Stimulated activated CD8-positive, alpha-beta memory T cell treated with anti-CD3 and anti-CD28 coated beads, Interleukin-7, amount 100 ng/mL, for 4 hours (primary cell): Measurements from ENCODE around the gene DTHD1.

ENCODE experiments used
- DNase-seq, 2 donors: peaks; one replicate each; pipeline ENCODE4 v3.0.0-alpha.2; 2020; ENCODE audit warnings: low read depth in 2 of 2

The DTHD1 gene

DNA sequence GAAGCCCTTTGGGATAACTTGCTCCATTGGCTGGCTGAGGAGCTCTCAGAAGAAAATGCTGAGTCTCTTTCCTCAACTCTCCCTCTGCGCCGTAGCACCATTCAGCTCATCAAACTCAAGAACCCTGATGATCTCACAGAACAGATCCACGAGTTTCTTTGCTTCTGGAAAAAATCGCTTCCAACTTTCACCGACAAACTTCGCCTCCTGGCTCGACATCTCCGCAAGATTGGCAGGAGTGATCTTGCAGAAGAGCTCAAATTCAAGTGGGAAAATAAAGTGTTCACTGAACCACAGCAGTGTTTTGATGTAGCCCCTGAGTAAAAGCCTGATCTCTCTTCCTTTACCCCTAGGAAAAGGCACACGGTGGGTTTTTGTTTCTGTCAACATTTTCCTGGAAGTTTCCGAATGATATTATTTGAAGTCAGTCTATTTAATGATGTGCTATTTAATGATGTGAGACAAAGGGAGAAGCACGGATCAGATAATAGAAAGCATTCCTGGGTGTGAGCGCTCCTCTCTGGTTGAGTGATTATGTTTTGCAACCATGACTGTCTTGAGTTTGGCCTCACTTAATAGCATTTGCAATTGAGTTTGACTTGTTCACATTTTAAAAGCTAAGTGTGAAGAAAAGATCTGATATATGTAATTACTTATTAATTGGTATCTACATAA, 62.2 kb downstream of the DTHD1 start:
- DNase-seq, result no peak

DNA sequence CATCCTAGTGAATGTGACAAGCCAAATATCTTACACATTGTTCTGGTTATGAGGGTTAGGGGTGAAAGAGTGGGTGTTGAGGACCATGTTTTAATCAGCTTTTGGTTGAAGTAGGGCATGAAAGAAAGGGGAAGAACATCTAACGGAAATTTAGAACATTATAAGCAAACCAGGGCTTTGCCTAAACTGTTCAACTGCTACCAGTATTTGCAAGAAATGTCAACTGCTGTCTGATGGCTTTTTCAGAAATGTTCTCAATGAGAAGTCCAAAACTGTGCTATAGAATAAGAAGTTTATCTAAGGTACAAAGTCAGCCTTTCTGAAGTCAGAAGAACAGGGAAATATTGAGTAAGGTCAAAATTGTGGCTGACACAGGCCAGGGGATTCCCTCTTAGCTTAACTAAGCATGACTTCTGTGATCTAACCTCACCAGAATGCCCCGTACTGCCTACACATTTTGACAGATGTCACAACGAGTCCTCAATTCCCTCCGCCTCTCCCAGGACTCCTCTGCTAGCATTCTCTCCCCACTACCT, 67.1 kb downstream of the DTHD1 start:
- DNase-seq, result no peak

DNA sequence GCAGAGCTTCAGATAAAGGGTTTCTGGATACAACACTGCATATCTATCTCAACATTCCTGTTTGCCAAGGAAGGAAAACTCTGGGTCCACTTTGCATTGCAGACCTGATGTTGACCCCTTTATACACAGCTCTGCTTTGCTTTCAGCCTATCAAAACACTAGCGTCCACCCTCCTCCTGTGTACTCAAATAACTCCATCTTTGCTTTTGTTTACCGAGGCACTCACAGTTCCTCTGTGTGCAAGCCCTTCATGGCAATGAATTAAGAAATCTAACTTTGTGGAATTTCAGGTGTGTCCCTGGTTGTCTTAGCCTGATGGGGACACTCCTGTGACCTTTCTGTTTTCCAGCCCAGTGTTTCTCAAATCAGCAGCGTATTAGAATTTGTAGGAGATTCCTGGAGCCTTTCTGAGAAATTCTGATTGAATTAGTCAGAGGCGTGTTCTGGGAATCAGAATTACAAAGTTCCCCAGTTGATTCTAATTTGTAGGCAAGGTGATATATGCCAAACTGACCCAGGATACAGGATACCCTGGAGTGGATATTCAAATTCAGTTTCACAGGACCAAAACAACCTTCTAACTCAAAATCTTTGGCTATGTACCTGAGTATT, 68.6 kb downstream of the DTHD1 start:
- DNase-seq, result no peak

DNA sequence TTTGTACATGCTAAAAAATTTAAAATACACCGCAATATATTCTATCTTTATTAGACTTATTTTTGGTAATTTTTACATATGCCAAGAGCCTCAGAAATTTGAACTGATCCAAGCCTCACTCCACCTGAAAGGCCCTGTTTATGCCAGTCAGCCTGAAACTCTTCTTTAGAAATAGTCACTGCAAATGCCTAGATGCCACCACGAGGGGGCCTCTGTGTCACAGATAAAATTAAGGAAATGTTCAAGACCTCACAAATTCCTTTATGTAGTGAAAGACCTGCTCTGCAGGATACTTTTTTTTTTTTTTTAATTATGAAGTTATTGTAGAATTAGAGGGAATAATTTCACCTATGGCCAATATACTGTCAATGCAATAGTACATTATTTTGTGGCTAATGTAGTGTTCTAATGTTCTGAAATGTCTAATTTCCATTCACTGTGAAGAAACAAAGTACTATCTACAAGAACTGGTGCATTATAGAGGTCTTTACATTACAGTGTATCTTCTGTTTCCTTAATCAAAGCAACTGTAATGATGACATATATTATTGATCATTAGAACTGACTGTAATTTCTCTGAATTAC, 69.8 kb downstream of the DTHD1 start:
- DNase-seq, result peak; percentile 50 to 73

DNA sequence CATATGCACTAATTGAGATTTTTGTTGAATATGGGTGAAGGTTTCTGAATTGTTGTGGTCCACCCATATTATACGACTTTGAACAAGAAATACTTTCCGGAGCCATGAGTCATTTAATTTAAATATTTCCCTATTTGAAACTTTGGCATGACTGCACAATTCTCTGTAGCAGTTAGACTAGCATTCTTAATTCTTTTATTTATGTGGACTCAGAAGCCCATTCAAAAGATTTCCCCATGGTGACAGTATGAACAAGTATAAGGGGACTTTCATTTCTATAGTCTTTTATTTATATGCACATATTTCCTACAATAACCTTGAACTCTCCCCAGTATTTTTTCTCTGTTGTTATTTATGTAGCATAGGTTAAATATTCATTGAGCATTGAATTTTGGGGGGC, 72.6 kb downstream of the DTHD1 start:
- no peak for DNase-seq

DNA sequence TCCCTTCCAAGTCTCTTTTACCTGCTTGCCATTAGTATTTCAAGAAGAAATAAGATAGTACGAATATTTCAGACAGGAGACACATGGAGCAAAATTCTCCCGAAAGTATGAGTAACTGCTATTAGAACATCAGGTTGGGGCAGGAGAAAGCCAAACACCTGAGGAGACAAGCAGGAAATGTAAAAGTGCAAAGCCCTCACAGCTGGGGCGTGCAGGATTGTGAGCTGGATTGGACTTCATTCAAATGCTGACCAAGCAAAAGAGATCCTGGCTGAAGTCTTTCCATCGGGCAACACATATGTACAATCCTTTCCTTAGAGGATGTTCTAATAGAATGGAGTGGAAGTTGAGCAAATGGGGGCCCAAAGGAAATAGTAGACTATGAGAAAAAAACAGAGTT, 76.8 kb downstream of the DTHD1 start:
- DNase-seq, result no peak

DNA sequence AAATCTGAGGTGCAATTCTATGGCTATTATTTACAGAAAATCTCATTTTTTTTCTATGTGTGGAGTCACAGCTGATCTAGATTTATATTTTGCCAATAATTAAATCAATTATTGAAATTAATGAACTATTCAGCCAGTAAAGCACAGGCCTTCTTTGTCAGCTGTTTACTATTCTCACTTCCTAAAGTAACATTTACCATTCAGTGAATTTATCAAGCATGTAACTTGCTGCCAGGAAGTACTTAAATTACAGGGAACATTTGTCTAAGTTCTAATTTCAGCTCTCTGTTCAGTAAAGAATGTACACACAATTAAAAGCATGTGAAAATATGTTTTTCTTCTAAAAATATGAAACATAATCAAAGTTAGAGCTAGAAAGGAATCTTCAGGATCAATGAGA, 79.3 kb downstream of the DTHD1 start:
- no peak for DNase-seq

DNA sequence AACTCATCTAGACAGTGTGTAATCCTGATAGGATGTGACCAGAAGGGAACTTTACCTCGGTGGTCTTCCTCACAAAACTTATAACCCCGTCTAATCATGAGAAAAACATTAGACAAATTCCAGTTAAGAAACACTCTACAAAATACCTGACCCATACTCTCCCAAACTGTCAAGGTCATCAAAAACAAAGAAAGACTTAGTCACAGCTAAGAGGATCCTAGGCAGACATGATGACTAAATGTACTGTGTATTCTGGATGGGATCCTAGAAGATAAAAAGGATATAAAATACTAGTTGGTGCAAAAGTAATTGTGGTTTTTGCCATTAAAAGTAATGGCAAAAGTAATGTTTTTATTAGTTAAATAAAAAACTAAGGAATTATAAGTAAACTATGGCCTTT, 81.6 kb downstream of the DTHD1 start:
- DNase-seq, result no peak

DNA sequence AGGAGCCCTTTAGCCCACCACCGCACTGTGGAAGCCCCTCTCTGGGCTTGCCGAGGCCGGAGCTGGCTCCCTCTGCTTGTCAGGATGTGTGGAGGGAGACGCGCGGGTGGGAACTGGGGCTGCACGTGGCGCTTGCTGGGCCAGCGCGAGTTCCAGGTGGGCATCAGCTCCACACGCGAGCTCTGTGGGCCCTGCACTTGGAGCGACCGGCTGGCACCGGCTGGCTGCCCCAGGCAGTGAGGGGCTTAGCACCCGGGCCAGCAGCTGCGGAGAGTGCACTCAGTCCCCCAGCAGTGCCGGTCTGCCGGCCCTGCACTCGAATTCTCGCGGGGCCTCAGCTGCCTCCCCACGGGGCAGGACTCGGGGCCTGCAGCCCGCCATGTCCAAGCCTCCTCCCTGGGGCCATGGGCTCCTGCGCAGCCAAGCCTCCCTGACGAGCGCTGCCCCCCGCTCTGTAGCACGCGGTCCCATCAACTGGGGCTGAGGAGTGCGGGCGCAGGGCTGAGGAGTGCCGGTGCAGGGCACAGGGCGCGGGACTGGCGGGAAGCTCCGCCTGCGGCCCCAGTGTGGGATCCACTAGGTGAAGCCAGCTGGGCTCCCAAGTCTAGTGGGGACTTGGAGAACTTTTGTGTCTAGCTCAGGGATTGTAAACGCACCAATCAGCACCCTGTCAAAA, 93.6 kb downstream of the DTHD1 start:
- no peak for DNase-seq

DNA sequence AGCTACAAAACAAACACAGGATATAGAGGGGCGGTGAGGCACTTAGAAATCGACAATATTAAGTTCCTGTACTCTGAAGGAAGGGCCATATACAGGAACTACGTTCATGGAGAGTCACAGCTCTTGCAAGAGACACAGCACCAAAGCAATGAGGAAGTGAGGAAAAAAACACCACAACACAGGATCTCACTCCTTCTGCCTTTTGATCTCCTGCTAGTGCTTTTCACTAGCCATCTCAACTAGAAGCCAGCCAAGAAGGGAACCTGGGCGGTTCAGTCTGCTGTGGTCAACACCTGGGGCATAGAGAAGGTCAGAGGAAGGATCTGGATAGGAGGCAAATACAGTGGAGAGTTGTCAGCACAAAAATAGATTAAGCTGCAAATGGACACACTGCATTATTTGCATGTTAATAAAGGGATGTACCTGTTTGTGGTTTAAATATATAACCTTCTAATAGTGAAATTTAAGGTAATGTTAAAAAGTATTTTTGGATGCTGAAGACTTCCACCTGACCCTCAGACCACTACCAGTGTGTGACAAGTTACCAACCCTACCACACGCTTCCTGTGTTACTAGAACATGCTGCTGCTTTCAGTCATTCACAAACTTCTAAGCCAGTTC, 104.6 kb downstream of the DTHD1 start:
- peak in 1 of 2 donors; percentile 27 for DNase-seq

DNA sequence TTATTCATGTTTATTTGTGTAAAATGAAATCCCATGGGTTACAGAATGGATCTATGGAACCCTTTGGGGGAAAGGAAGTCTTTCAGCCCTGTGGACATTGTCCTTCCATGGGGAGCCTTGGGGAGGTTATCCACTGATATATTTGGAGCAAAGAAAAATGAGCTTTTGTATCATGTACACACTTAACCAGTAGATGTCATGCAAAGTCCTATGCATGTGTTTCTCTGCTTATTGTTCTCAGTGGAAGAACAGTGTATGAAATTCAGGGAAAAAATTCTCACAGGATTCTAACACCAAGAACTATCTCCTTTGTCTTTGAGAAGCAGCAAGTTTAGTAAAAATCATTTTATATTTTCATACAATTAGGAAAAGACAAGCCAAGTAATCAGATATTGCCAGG, 105.3 kb downstream of the DTHD1 start:
- DNase-seq, result no peak

DNA sequence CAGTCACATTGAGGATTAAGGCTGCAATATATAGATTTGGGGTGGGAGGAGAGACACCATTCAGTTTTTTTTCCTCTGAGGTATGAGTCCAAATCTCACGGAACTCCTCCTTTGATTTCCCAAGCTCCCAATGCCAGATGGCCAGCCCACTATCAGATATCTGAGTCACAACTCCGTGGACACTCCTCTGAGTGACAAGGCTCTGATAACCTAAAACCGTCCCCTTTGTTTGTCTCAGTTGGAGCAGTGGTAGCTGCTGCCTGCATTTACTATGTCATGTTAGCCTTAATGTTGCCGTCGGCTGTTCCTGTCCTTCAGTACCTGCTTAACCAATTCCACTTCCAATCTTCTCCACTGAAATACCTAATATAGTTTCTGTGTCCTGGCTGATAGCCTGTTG, 107.3 kb downstream of the DTHD1 start:
- no peak for DNase-seq

DNA sequence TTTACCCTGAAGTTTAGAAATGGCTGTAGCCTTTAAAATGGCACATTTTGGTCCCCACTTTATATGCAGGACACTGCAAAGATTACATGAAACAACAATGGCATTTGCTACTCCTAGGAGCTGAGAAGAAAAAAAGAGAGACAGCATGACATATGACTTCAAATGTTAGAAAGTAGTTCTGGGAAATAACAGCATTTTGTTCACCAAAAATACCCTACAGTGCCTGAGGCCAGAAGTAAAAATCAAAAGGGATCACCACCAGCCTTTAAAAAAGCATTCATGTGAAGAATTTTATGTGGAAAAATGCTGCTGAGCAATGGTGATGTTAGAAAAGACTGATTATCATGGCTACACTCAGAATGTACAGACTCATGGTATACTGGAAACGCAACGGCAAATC, 110.0 kb downstream of the DTHD1 start:
- no peak for DNase-seq

DNA sequence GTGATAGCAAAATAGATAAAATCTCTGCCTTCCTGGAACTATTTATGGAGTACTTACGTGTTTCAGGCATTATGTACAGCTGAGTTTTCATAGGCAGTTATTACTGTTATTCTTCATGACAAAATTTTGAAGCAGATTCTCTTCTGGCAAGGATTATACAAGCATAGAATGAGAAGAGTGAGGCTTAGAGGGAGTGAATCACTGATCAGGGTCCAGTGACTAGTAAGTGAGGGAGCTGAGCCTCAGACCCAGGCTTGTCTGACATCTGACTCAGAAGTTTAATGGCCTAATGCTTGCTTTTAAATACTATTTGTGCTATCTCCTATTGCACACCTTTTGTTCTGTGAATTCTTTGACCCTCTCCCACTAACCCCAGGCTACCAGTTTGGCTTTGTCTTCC, 110.6 kb downstream of the DTHD1 start:
- DNase-seq, result no peak

DNA sequence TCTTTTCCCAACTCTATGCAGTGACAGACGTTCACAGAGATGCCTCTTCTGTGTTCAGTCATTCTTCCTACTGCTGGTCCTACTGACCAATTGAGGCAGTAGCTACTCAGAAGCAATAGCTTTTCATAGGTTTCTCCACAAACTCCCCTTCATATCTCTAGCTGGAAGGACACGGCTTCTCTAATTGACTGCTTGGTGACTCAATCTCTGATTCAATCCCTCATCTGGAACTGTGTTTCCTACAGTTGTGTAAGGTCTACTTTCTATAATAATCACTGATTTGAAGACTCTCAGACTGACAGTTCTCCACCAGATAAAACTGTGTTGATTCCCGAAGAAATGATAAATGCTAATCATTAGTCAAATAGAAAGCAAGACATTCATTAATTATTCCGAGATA, 111.5 kb downstream of the DTHD1 start:
- no peak for DNase-seq
